Measurements from ENCODE around the gene PTPRD.

GRCh38 chr9:9921805-9922204, 691.0 kb downstream of the PTPRD start:
- TF ChIP-seq CTCF (IDR thresholded peaks at IDR 0.05) (no peak), POLR2A (IDR thresholded peaks at IDR 0.05) (no peak), EP300 (IDR thresholded peaks at IDR 0.05) (no peak)

Data from ovary (tissue), 3 donors.